Measurements from ENCODE around the gene CDHR3. TPM values are rescaled to one million over a fixed set of nuclear protein-coding genes. Genes with fewer than 3 reads are reported as not detected.

CDHR3 gene
- total and polyA plus RNA-seq, 9 donors = 6.4 to 22.5 (median 8.9) TPM

- 98% methylated on average over 6 of the region's 7 CpGs for WGBS (ENCODE audit: insufficient coverage)
- no peaks in the 10 kb centered on the region for H3K9me3 ChIP-seq (replicated peaks; ENCODE audit: control insufficient read depth, low read depth, low read length)
- no peak overlapping the region for H3K27ac ChIP-seq (ENCODE audit: low read length)
- H3K4me1 ChIP-seq (ENCODE audit: control insufficient read depth, insufficient read depth, low read length) = peaks cover 22% of the 10 kb centered on the region
- no peak overlapping the region for H3K4me3 ChIP-seq (ENCODE audit: low read length)
- no peaks in the 10 kb centered on the region for H3K27me3 ChIP-seq (ENCODE audit: control insufficient read depth, insufficient read depth, low read length)
- no peaks in the 10 kb centered on the region for H3K36me3 ChIP-seq (ENCODE audit: control insufficient read depth, insufficient read depth, low read length)
- no peak for DNase-seq
Observed at GRCh38 chr7:106062006-106062405, 98.9 kb downstream of the CDHR3 start.

- Histone ChIP-seq H3K27ac (ENCODE audit: low read length) (no peak overlapping the region), H3K9me3 (replicated peaks; ENCODE audit: control insufficient read depth, low read depth, low read length) (no peaks in the 10 kb centered on the region), H3K36me3 (ENCODE audit: control insufficient read depth, insufficient read depth, low read length) (no peaks in the 10 kb centered on the region), H3K4me1 (ENCODE audit: control insufficient read depth, insufficient read depth, low read length) (peaks cover 21% of the 10 kb centered on the region), H3K27me3 (ENCODE audit: control insufficient read depth, insufficient read depth, low read length) (no peaks in the 10 kb centered on the region), H3K4me3 (ENCODE audit: low read length) (no peak overlapping the region)
- no peak for DNase-seq
- WGBS (ENCODE audit: insufficient coverage) = 100% methylated on average over 1 of the region's 2 CpGs
Observed at GRCh38 chr7:106062521-106062931, 99.5 kb downstream of the CDHR3 start.

GRCh38 chr7:106063024-106063423 is 100.0 kb downstream of the CDHR3 start:
- WGBS (ENCODE audit: insufficient coverage) = 84% methylated on average over 6 of the region's 6 CpGs
- H3K4me3 ChIP-seq (ENCODE audit: low read length) = no peak overlapping the region
- no peaks in the 10 kb centered on the region for H3K36me3 ChIP-seq (ENCODE audit: control insufficient read depth, insufficient read depth, low read length)
- H3K27me3 ChIP-seq (ENCODE audit: control insufficient read depth, insufficient read depth, low read length) = no peaks in the 10 kb centered on the region
- no peak for DNase-seq
- H3K4me1 ChIP-seq (ENCODE audit: control insufficient read depth, insufficient read depth, low read length) = peaks cover 21% of the 10 kb centered on the region
- no peaks in the 10 kb centered on the region for H3K9me3 ChIP-seq (replicated peaks; ENCODE audit: control insufficient read depth, low read depth, low read length)
- no peak overlapping the region for H3K27ac ChIP-seq (ENCODE audit: low read length)

DNA sequence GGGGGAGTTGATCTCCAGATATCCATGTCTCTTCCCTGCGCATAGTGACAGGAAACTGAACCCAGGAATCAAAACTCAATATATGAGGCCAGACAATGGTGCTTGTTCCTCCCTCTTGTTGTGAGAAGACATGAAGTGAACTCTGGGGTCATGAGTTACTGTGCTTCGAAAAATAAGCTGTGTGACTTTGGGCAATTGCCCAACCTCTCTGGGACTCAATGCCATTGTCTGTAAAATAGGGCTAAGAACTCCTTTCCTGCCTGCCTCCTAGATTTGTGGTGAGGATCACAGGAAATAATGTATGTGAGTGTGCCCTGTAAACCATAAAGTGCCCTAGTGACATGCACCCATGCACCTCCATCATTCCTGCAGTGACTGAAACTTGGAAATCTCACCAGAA is 100.6 kb downstream of the CDHR3 start:
- no peak overlapping the region for H3K4me3 ChIP-seq (ENCODE audit: low read length)
- no peaks in the 10 kb centered on the region for H3K9me3 ChIP-seq (replicated peaks; ENCODE audit: control insufficient read depth, low read depth, low read length)
- 70% methylated on average over 1 of the region's 2 CpGs for WGBS (ENCODE audit: insufficient coverage)
- no peak for DNase-seq
- H3K4me1 ChIP-seq (ENCODE audit: control insufficient read depth, insufficient read depth, low read length) = peaks cover 22% of the 10 kb centered on the region
- no peaks in the 10 kb centered on the region for H3K36me3 ChIP-seq (ENCODE audit: control insufficient read depth, insufficient read depth, low read length)
- no peak overlapping the region for H3K27ac ChIP-seq (ENCODE audit: low read length)
- H3K27me3 ChIP-seq (ENCODE audit: control insufficient read depth, insufficient read depth, low read length) = no peaks in the 10 kb centered on the region

GRCh38 chr7:106064316-106064715 is 101.3 kb downstream of the CDHR3 start:
- no peak overlapping the region for H3K4me3 ChIP-seq (ENCODE audit: low read length)
- peak overlapping the region; percentile 43 for H3K27ac ChIP-seq (ENCODE audit: low read length)
- DNase-seq = no peak

DNA sequence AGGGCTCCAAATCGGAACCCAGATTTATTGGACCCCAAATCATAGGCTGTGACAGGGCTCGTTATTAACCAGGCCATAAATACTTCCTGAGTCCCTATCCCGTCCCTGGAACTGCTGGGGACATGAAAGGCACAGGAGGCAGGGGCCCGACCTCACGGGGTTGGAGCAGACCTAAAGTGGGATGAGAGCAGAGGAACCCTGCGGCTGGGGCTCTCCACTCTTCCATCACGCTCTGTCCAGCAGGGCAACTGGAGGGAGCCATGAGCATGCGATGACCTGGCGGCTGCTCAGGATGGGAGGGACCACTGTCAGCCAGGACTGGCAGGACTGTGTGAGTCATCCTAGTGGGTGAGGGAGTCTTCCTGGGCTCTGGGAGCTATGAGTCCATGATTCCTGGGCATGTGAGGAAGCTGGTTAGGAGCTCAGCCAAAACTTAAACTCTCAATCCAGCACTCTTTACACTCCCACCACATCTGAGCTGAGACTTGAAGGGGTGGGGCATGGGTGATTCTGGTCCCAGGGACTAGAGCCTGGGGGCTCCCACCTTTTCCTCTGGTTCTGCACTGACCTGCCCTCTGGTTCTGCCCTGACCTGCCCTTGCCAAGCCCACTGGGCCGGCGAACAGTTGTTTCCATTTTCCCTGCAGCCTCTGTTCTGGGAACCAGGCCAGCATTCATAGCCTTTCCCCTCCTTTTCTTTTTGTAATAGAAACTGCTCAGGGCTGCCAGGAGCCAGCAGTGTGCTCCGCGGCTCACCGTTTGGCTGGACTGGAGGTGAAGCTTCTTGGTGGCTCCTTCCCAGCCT is 101.9 kb downstream of the CDHR3 start:
- Histone ChIP-seq H3K27me3 (ENCODE audit: control insufficient read depth, insufficient read depth, low read length) (no peaks in the 10 kb centered on the region), H3K9me3 (replicated peaks; ENCODE audit: control insufficient read depth, low read depth, low read length) (no peaks in the 10 kb centered on the region), H3K4me3 (ENCODE audit: low read length) (peak overlapping the region; percentile 1), H3K36me3 (ENCODE audit: control insufficient read depth, insufficient read depth, low read length) (no peaks in the 10 kb centered on the region), H3K27ac (ENCODE audit: low read length) (peak overlapping the region; percentile 43), H3K4me1 (ENCODE audit: control insufficient read depth, insufficient read depth, low read length) (peaks cover 27% of the 10 kb centered on the region)
- peak; percentile 94 for DNase-seq
- 20% methylated on average over 13 of the region's 14 CpGs for WGBS (ENCODE audit: insufficient coverage)

More at GRCh38 chr7:106064316-106064715, 101.3 kb downstream of the CDHR3 start:
- Histone ChIP-seq H3K27me3 (ENCODE audit: control insufficient read depth, insufficient read depth, low read length) (no peaks in the 10 kb centered on the region), H3K36me3 (ENCODE audit: control insufficient read depth, insufficient read depth, low read length) (no peaks in the 10 kb centered on the region), H3K9me3 (replicated peaks; ENCODE audit: control insufficient read depth, low read depth, low read length) (no peaks in the 10 kb centered on the region), H3K4me1 (ENCODE audit: control insufficient read depth, insufficient read depth, low read length) (peaks cover 27% of the 10 kb centered on the region)
- WGBS (ENCODE audit: insufficient coverage) = 54% methylated on average over 6 of the region's 8 CpGs

- DNase-seq = peak; percentile 51
- H3K27ac ChIP-seq (ENCODE audit: low read length) = peak overlapping the region; percentile 43
- H3K9me3 ChIP-seq (replicated peaks; ENCODE audit: control insufficient read depth, low read depth, low read length) = no peaks in the 10 kb centered on the region
- no peaks in the 10 kb centered on the region for H3K27me3 ChIP-seq (ENCODE audit: control insufficient read depth, insufficient read depth, low read length)
- H3K4me1 ChIP-seq (ENCODE audit: control insufficient read depth, insufficient read depth, low read length) = peaks cover 27% of the 10 kb centered on the region
- H3K4me3 ChIP-seq (ENCODE audit: low read length) = peak overlapping the region; percentile 1
- no peaks in the 10 kb centered on the region for H3K36me3 ChIP-seq (ENCODE audit: control insufficient read depth, insufficient read depth, low read length)
- 37% methylated on average over 11 of the region's 26 CpGs for WGBS (ENCODE audit: insufficient coverage)
Observed at GRCh38 chr7:106065575-106066500, 102.8 kb downstream of the CDHR3 start.

- Histone ChIP-seq H3K4me3 (ENCODE audit: low read length) (no peak overlapping the region), H3K9me3 (replicated peaks; ENCODE audit: control insufficient read depth, low read depth, low read length) (no peaks in the 10 kb centered on the region), H3K4me1 (ENCODE audit: control insufficient read depth, insufficient read depth, low read length) (peaks cover 31% of the 10 kb centered on the region), H3K27me3 (ENCODE audit: control insufficient read depth, insufficient read depth, low read length) (no peaks in the 10 kb centered on the region), H3K27ac (ENCODE audit: low read length) (no peak overlapping the region), H3K36me3 (ENCODE audit: control insufficient read depth, insufficient read depth, low read length) (no peaks in the 10 kb centered on the region)
- 100% methylated on average over 2 of the region's 3 CpGs for WGBS (ENCODE audit: insufficient coverage)
- no peak for DNase-seq
Observed at GRCh38 chr7:106067678-106068077, 104.6 kb downstream of the CDHR3 start.

DNA sequence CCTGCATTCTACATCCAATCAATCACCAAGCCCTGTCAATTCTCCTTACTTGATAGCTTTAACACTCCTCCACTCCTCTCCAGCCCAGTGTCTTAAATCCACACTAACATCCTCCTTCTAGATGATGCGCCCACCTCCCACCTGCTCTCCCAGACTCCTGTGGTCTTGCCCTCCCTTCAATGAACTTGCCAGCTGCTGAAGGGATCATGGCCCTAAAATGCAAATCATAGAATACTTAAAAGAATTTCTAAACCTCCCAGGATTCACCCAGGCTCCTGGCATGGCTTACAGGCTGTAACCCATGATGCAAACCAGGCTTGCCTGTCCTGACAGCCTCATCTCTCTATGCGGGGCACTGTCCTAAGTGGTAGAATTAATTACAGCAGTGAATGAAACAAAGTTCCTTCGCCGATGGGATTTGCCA is 105.5 kb downstream of the CDHR3 start:
- H3K27ac ChIP-seq (ENCODE audit: low read length) = no peak overlapping the region
- H3K36me3 ChIP-seq (ENCODE audit: control insufficient read depth, insufficient read depth, low read length) = no peaks in the 10 kb centered on the region

DNA sequence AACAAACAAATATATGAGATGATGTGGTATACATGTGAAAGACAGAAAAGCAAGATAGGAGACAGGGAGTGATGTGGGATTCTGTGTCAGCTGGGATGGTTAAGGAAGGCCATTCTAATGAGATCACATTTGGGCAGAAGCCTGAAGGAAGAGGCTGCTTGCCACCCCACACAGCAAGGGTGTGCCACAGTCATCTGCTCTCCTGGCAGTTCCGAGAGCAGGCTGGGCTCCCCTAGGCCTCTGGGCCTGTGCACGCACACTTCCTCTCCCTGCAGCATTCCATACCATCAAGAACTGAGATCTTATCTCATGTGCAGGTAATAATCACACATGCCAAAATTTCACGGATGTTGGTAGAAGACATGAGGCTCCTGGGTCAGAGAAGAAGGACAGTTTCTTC is 105.9 kb downstream of the CDHR3 start:
- H3K36me3 ChIP-seq (ENCODE audit: control insufficient read depth, insufficient read depth, low read length) = no peaks in the 10 kb centered on the region
- no peak overlapping the region for H3K27ac ChIP-seq (ENCODE audit: low read length)
- H3K4me1 ChIP-seq (ENCODE audit: control insufficient read depth, insufficient read depth, low read length) = peaks cover 32% of the 10 kb centered on the region
- no CpG with 5 or more reads among the region's 3 CpGs for WGBS (ENCODE audit: insufficient coverage)
- DNase-seq = no peak
- H3K9me3 ChIP-seq (replicated peaks; ENCODE audit: control insufficient read depth, low read depth, low read length) = no peaks in the 10 kb centered on the region
- H3K4me3 ChIP-seq (ENCODE audit: low read length) = no peak overlapping the region
- H3K27me3 ChIP-seq (ENCODE audit: control insufficient read depth, insufficient read depth, low read length) = no peaks in the 10 kb centered on the region

More for the DNA sequence above, 105.5 kb downstream of the CDHR3 start:
- 91% methylated on average over 4 of the region's 4 CpGs for WGBS (ENCODE audit: insufficient coverage)
- Histone ChIP-seq H3K4me3 (ENCODE audit: low read length) (no peak overlapping the region), H3K9me3 (replicated peaks; ENCODE audit: control insufficient read depth, low read depth, low read length) (no peaks in the 10 kb centered on the region), H3K27me3 (ENCODE audit: control insufficient read depth, insufficient read depth, low read length) (no peaks in the 10 kb centered on the region), H3K4me1 (ENCODE audit: control insufficient read depth, insufficient read depth, low read length) (peaks cover 31% of the 10 kb centered on the region)
- no peak for DNase-seq

Measured in muscle of leg (tissue), 11 donors.